RWPE2 (cell line): ENCODE data around the gene COL4A1.

Experiments
- ATAC-seq: fragments of 200-7000 bp; cut with Tn5 transposase; 3 replicates; pipeline ENCODE4 v1.9.1; 2021; ENCODE audit warnings: low read depth
- DNase-seq: peaks from one replicate; pipeline ENCODE4 v3.0.0-alpha.2; 2020; ENCODE audit warnings: low spot score
- H3K27ac ChIP-seq: fragments of 450-650 bp; 2 replicates; pipeline ENCODE4 v1.5.1; 2017; ENCODE audit warnings: mild to moderate bottlenecking; ENCODE audit not compliant: poor library complexity, severe bottlenecking
- H3K27me3 ChIP-seq: fragments of 250-450 bp; sonication (Bioruptor Pico); 2 replicates; pipeline ENCODE4 v1.5.1; 2021; ENCODE audit warnings: mild to moderate bottlenecking, moderate library complexity; ENCODE audit not compliant: insufficient read depth, poor library complexity, severe bottlenecking
- H3K36me3 ChIP-seq: fragments of 250-450 bp; sonication (Bioruptor Pico); 2 replicates; pipeline ENCODE4 v1.5.1; 2020; ENCODE audit warnings: low read depth, mild to moderate bottlenecking, moderate library complexity
- H3K4me1 ChIP-seq: fragments of 250-450 bp; sonication (Bioruptor Pico); 2 replicates; pipeline ENCODE4 v1.5.1; 2021; ENCODE audit warnings: mild to moderate bottlenecking, moderate library complexity; ENCODE audit not compliant: insufficient read depth, poor library complexity, severe bottlenecking
- H3K4me3 ChIP-seq: fragments of 250-450 bp; sonication (Bioruptor Pico); 2 replicates; pipeline ENCODE4 v1.5.1; 2021; ENCODE audit warnings: mild to moderate bottlenecking, moderate library complexity; ENCODE audit not compliant: severe bottlenecking
- H3K9me3 ChIP-seq: fragments of 250-450 bp; sonication (Bioruptor Pico); 2 replicates; pipeline ENCODE4 v1.5.1; 2021; ENCODE audit warnings: mild to moderate bottlenecking, moderate library complexity; ENCODE audit not compliant: severe bottlenecking
- CTCF ChIP-seq: fragments of 450-650 bp; IDR thresholded peaks from one replicate; pipeline ENCODE4 v1.5.1; 2017; ENCODE audit warnings: mild to moderate bottlenecking, moderate library complexity; ENCODE audit not compliant: poor library complexity, severe bottlenecking

Gene COL4A1

GRCh38 chr13:110212529-110212928, 94.4 kb downstream of the COL4A1 start:
- Histone ChIP-seq H3K4me3 (no peak overlapping the region), H3K36me3 (peaks cover 41% of the 10 kb centered on the region), H3K27ac (no peak overlapping the region), H3K27me3 (no peaks in the 10 kb centered on the region), H3K4me1 (peaks cover 8% of the 10 kb centered on the region), H3K9me3 (no peaks in the 10 kb centered on the region)
- no peak for TF ChIP-seq CTCF
- no peak for DNase-seq
- no peak for ATAC-seq

GRCh38 chr13:110211735-110212134, 95.2 kb downstream of the COL4A1 start:
- Histone ChIP-seq H3K9me3 (no peaks in the 10 kb centered on the region), H3K4me3 (no peak overlapping the region), H3K27me3 (no peaks in the 10 kb centered on the region), H3K4me1 (peaks cover 8% of the 10 kb centered on the region), H3K36me3 (peaks cover 47% of the 10 kb centered on the region), H3K27ac (no peak overlapping the region)
- ATAC-seq (no peak), DNase-seq (no peak)
- no peak for TF ChIP-seq CTCF

- DNase-seq = no peak
- peaks cover 53% of the 10 kb centered on the region for H3K36me3 ChIP-seq
- no peak for TF ChIP-seq CTCF
- no peak for ATAC-seq
- H3K4me1 ChIP-seq = peaks cover 8% of the 10 kb centered on the region
- H3K27me3 ChIP-seq = no peaks in the 10 kb centered on the region
- H3K27ac ChIP-seq = no peak overlapping the region
- no peaks in the 10 kb centered on the region for H3K9me3 ChIP-seq
- no peak overlapping the region for H3K4me3 ChIP-seq
These were observed 95.9 kb downstream of the COL4A1 start for GRCh38 chr13:110211046-110211445.

- no peak overlapping the region for H3K27ac ChIP-seq
- ATAC-seq (no peak), DNase-seq (no peak)
- TF ChIP-seq CTCF = no peak
- no peaks in the 10 kb centered on the region for H3K27me3 ChIP-seq
- no peaks in the 10 kb centered on the region for H3K9me3 ChIP-seq
- no peak overlapping the region for H3K4me3 ChIP-seq
- H3K36me3 ChIP-seq = peaks cover 58% of the 10 kb centered on the region
- H3K4me1 ChIP-seq = peaks cover 8% of the 10 kb centered on the region
These were observed 96.4 kb downstream of the COL4A1 start for GRCh38 chr13:110210604-110210985.

- TF ChIP-seq CTCF = no peak
- H3K36me3 ChIP-seq = peaks cover 63% of the 10 kb centered on the region
These were observed 96.9 kb downstream of the COL4A1 start for GRCh38 chr13:110209950-110210603.

More at GRCh38 chr13:110209950-110210603, 96.9 kb downstream of the COL4A1 start:
- peak; percentile 85 for DNase-seq
- H3K4me1 ChIP-seq = peaks cover 8% of the 10 kb centered on the region
- peak; percentile 75 for ATAC-seq
- H3K27ac ChIP-seq = peak overlapping the region; percentile 19
- H3K4me3 ChIP-seq = no peak overlapping the region
- H3K27me3 ChIP-seq = no peaks in the 10 kb centered on the region
- no peaks in the 10 kb centered on the region for H3K9me3 ChIP-seq
